HEK293T (cell line): ENCODE results near the gene SNX21.

Experiments
- BHLHE40 ChIP-seq: fragments of 450-650 bp; IDR thresholded peaks from 2 replicates; pipeline ENCODE4 v1.6.1; 2016; ENCODE audit warnings: mild to moderate bottlenecking, moderate library complexity, borderline replicate concordance
- FOXK2 ChIP-seq: fragments of 450-650 bp; IDR thresholded peaks from 2 replicates; pipeline ENCODE4 v1.6.1; 2016; ENCODE audit warnings: mild to moderate bottlenecking
- HDGF ChIP-seq: fragments of 450-650 bp; IDR thresholded peaks from 2 replicates; pipeline ENCODE4 v1.6.1; 2017; ENCODE audit warnings: antibody characterized with exemption, borderline replicate concordance
- LEF1 ChIP-seq: fragments of 450-650 bp; IDR thresholded peaks from 2 replicates; pipeline ENCODE4 v1.6.1; 2017; ENCODE audit warnings: mild to moderate bottlenecking, borderline replicate concordance

DNA sequence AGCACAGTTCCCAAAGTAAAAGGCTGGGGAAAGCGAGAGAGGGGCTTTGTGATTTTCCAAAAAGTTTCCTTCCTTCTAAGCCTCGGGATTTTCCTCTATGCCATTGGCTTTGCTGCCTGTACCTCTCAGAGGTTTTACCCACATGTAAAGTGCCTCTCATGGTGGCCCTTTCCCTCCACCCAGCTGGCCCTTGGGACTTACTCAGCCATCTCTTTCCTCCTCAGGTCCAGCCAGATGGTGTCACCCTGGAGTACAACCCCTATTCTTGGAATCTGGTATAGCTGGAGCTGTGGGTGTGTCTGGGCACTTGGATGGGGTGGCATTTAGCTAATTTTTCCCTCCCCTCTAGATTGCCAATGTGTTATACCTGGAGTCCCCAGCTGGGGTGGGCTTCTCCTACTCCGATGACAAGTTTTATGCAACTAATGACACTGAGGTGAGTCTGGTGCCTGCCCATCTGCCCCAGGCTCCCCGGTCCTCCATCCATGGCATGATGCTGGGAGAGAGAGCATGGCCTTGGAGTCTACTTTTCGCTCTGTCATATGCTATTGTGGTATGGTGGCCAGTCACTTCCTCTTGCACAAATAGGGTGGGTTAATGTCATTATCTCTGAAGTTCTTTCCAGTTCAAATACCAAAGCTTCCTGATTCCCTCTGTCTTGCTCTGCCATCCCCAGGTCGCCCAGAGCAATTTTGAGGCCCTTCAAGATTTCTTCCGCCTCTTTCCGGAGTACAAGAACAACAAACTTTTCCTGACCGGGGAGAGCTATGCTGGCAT, 58.6 kb downstream of the SNX21 start:
- no peak for TF ChIP-seq LEF1
- TF ChIP-seq HDGF = no peak
- no peak for TF ChIP-seq BHLHE40
- no peak for TF ChIP-seq FOXK2
